GM12891 (cell line): ENCODE measurements around the gene GMDS.
"Not testable (repeated sequence)": the region's sequence is repeated elsewhere in the genome, so short reads cannot be mapped to it uniquely, and the experiment has no call there.

Source experiments
- DNase-seq: peaks from one replicate; pipeline ENCODE4 v3.0.0; 2011; ENCODE audit warnings: low spot score; ENCODE audit not compliant: insufficient read length
- FAIRE-seq: peaks from 2 replicates; lab custom pipeline; 2011; peaks lifted over from hg19 to GRCh38; lab: Jason Lieb, UNC
- PAX5 ChIP-seq: IDR thresholded peaks from 2 replicates; pipeline ENCODE4 v1.6.1; 2011; ENCODE audit warnings: low read length, moderate library complexity, mild to moderate bottlenecking; ENCODE audit not compliant: insufficient read depth, severe bottlenecking
- POLR2A ChIP-seq: IDR thresholded peaks from 2 replicates; pipeline ENCODE4 v1.6.1; 2011; ENCODE audit warnings: low read depth, low read length, control low read depth
- POLR2AphosphoS5 ChIP-seq: IDR thresholded peaks from 2 replicates; pipeline ENCODE4 v1.6.1; 2011; ENCODE audit warnings: low read depth, low read length, control low read depth
- POU2F2 ChIP-seq: IDR thresholded peaks from 2 replicates; pipeline ENCODE4 v1.6.1; 2011; ENCODE audit warnings: low read depth, mild to moderate bottlenecking, control low read depth, low read length, moderate library complexity
- SPI1 ChIP-seq: IDR thresholded peaks from 2 replicates; pipeline ENCODE4 v1.6.1; 2011; ENCODE audit warnings: low read depth, low read length, control low read depth
- TAF1 ChIP-seq: IDR thresholded peaks from 2 replicates; pipeline ENCODE4 v1.6.1; 2011; ENCODE audit warnings: low read depth, low read length, control low read depth

Gene GMDS

DNA sequence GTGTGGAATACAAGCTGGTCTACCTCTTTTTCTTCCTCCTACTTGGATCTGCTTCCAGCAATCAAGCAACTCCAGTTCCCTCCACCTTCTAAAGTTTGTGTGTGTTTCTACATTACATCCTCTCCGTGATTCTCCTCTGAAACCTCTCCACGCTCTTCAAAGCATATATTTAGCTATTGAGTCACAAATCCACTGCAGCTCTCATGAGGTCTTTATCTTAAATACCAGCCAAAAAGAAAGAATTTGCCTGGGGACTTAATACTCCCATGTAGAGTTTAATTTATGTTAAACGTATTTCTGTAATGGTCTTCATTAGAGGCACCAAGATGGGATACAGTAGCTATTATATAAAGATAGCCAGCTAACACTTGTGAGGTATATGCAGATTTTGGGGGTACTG, 557.0 kb downstream of the GMDS start:
- no peak for DNase-seq
- FAIRE-seq: no peak
- TF ChIP-seq POLR2AphosphoS5 (no peak), POLR2A (no peak), PAX5 (no peak), POU2F2 (no peak), SPI1 (no peak), TAF1 (no peak)

DNA sequence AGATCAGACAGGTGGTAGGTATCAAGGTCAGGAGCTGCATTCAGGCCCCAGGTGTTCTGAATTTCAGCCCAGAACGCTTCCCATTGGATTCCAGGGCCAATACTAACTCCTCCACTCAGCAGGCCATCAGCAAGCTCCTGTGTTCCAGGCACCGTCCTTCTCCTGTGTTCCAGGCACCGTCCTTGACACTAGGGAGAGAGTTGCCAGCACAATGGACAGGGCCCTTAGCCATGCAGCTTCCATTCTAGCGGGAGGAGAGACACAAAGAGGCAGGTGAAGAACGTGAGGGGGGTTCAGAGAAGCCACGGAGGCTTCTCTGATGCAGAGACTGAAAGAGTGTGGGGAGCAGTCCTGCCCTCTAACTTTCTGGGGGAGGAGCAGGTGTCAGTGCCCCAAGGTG, 558.0 kb downstream of the GMDS start:
- DNase-seq (no peak), FAIRE-seq (no peak)
- TF ChIP-seq POLR2AphosphoS5: no peak
- no peak for TF ChIP-seq POLR2A

DNA sequence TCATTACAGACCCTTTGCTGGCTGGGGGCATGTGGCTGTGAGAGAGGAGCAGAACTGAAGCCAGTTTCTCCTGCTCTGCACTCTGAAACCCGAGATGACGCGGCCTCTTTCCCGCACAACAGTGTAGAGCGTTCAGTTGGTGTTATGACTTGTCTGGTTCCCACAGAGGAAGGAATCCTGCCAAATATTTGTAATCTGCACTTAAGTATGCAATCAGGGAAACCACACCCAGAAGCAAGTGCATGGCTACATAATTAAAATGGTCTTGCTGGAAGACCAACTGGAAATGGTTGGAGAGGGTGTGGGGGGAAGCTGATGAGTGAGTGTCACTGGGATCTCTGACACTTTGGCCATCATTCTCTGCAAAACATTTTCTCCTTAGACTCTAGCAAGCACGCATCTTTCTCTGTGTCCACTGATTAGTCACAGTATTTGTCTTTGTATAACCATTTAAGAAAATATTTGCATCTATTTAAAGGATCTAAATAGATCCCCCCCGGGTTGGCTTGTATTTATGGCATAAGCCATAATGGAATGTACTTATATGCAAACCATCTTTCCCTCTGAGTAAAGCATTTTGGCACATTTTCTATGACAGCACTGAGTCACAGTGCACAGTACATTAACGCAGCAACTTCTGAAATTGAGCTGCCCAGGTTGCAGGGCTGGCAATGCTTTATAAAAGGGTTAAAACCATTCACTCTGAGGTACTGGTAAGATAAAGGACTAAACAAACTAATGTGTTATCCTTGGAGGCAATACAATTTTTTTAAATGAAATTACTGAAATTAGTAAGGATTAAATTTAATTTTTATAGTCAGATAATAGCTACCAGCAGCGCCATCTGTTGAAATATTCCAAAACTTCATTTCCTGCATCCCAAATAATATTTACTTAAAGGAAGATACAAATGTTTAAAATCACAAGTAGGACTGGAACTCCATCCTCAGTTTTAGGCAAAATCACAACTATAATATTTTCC, 559.0 kb downstream of the GMDS start:
- FAIRE-seq (no peak), DNase-seq (no peak)
- TF ChIP-seq TAF1: no peak
- TF ChIP-seq POU2F2: no peak
- TF ChIP-seq POLR2A: no peak
- no peak for TF ChIP-seq SPI1
- TF ChIP-seq POLR2AphosphoS5: no peak
- no peak for TF ChIP-seq PAX5

DNA sequence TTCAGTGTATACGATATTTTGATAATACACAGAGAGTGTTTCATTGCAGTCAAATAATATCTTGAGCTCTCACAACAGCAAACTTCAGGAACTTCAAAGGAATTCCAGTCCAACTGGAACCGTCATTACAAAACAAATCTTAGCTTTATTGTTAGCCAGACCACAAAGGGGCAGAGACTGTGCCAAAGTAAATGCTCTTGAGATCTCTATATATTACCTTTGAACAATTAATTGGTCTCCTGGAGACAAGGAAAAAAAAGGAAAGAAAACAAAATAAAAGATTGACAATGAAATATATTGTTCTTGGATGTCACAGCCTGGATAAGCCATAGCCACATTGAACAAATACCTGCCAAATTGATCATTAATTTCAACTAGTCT, 565.7 kb downstream of the GMDS start:
- FAIRE-seq: no peak
- no peak for DNase-seq
- TF ChIP-seq POU2F2 (no peak), PAX5 (no peak), TAF1 (no peak)

DNA sequence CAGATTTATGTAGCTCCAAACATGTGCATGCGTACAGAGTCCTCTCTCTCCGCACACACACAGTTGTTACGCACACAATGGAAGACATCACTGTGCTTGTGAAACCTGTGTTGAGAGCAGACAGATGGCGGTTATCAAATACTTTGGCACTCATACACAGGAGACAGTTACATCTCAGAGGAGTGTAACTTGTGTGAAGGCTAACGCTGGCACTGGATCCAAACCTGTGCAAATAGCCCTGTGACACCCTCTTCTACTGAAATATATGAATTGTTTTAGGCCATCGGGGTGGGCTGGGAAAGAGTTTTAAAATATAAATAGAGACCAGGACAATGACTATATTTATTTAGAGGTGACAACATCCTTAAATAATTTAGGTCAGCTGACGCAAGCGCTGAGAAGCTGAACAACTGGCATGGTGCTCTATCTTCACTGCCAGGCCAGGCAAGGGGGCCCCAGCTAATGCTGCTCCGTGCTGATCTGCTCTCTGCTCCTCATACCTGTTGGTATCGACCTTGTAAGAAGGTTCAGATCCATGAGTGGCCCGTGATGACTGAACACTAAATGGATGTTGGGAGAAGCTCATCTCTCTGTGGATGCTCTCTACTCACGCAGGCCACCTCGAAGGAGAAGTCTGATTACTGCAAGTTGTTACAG, 566.2 kb downstream of the GMDS start:
- TF ChIP-seq POU2F2 (no peak), POLR2AphosphoS5 (no peak), PAX5 (no peak), POLR2A (no peak), TAF1 (no peak), SPI1 (no peak)
- DNase-seq (no peak), FAIRE-seq (no peak)

DNA sequence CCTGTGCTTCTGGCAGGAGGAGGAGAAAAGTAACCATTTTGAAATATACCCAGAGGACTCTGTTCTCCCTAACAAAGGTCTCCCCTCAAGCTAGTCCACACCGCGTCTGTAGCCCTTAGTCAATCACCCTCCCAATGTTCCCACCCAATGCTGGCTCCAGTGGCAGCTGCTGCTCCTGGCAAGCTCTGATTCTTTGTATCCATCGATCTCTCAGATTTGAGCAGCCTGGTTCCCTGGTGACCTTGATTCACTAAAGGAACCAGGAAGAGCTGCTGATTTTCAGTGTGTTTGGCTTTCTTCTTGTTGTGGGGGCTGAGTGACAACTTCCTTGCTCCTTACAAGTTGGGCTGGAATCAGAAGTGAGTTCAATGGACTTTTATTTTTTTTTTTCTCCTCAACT, 567.2 kb downstream of the GMDS start:
- no peak for TF ChIP-seq POLR2A
- no peak for TF ChIP-seq SPI1
- TF ChIP-seq POLR2AphosphoS5: no peak
- no peak for TF ChIP-seq PAX5
- no peak for TF ChIP-seq POU2F2
- no peak for TF ChIP-seq TAF1
- no peak for FAIRE-seq
- DNase-seq: no peak

DNA sequence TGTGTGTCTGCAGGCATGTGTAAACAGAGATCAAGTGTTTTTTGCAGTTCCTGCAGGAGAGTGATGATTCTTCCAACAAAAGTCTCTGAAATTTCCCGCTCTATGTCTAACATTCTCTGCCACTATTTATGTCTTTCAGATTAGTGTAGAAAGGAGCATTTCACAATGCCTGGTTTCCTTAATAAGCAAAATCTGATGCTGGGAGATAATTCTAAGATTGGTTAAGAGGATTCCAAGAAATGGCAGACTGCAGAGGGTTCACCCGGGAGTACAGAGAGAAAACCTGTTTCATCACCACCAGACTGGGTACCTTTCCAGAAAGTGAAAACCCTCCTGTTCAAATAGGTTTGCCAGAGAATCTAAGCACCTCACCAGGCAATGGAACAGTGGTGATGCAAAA, 573.0 kb downstream of the GMDS start:
- no peak for FAIRE-seq
- DNase-seq: no peak
- TF ChIP-seq PAX5 (no peak), POLR2AphosphoS5 (no peak), POU2F2 (no peak), SPI1 (no peak), POLR2A (no peak), TAF1 (no peak)

DNA sequence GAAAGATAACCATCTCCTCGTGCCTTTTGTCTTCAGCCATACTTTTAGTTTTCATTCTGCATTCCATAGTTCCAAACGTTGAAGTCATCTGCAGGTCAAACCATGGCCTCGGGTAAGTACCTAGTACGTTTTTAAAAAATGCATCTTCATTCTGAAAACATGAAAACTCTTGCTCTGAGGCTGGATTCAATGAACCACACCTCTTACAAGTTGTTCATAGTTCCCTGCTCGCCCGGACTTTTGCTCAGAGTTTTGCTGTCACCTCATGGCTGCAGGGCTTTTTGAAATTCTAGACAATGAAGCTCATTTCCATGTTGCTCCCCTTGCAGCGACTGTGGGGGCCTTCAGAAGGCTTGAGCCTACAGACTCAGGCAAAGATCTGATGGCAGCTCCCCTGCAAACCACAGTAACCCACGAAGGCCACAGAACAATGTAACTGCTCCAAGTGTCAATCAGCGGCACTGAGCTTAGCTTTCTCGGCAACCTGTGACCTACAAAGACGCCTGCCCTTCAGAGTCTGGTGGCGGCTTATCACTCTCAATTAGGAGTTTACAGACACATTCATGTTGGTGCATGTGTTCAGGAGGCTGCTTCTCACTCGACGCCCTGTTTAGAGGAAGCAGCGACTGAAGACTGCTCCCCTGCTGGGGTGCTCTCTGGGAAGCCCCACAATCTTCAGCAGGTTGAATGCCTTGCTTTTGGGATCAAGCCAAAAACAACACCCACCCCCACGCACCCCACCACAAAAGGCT, 574.5 kb downstream of the GMDS start:
- no peak for DNase-seq
- TF ChIP-seq POU2F2: no peak
- no peak for TF ChIP-seq POLR2AphosphoS5
- no peak for TF ChIP-seq PAX5
- TF ChIP-seq SPI1: no peak
- TF ChIP-seq TAF1: no peak
- TF ChIP-seq POLR2A: no peak
- no peak for FAIRE-seq

DNA sequence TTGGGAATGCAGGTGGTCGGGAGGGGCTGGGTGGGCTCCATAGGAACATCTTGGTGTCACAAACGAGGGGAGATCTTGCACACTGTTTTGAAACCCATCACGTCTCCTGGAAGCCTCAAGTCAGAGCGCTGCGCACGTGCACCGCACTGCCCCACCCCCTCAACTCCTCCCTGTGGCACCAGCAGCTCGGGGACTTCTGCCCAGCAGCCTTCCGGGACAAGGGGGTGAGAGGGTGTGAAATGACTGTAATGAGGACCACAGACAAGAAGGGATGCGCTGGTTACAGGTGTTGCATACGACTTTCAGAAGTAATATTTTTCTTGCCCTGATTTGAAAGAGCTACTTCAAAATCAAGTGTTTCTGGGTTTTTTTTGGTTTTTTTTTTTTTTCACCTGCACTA, 575.4 kb downstream of the GMDS start:
- FAIRE-seq: no peak
- TF ChIP-seq SPI1 (no peak), POLR2AphosphoS5 (no peak), TAF1 (no peak), POLR2A (no peak), PAX5 (no peak), POU2F2 (no peak)
- DNase-seq: no peak

DNA sequence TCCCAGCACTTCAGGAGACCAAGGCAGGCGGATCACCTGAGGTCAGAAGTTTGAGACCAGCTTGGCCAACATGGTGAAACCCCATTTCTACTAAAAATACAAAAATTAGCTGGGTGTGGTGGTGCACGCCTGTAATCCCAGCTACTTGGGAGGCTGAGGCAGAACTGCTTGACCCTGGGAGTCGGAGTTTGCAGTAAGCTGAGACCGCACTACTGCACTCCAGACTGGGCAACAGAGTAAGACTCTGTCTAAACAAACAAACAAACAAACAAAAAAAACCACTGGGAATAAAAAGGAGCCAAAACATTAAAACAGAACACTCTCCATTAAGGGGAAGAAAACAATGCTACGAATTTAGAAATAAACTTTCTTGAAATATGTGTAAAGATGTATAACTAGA, 576.9 kb downstream of the GMDS start:
- DNase-seq, FAIRE-seq: not testable (repeated sequence)
